ENCODE measurements around the gene RTN4R. TPM values are rescaled to one million over a fixed set of nuclear protein-coding genes. Genes with fewer than 3 reads are reported as not detected.

Gene RTN4R
- total and polyA plus RNA-seq, 9 of the 15 experiments (the other 6 are each of a cell fraction or from before 2014, with no cell fraction given) = 0.04 to 2.8 (median 1.4) TPM; not detected in 3

- intact Hi-C loops (cut with micrococcal nuclease) = no loop called here
- in situ Hi-C loops (cut with MboI) = no loop called here
- H4K20me1 ChIP-seq (replicated peaks; ENCODE audit: control insufficient read depth, insufficient read depth, low read length) = peaks cover 22% of the 10 kb centered on the region
- FAIRE-seq (no peak), DNase-seq (ENCODE audit: extremely low read depth in 1 of 4, low spot score in 3 of 4) (no peak), ATAC-seq (no peak)
- H3K36me3 ChIP-seq (ENCODE audit: control insufficient read depth, insufficient read depth, low read length) = no peaks in the 10 kb centered on the region
- H3K9ac ChIP-seq (ENCODE audit: insufficient read depth in 1 of 2, low read depth in 2 of 2, low read length in 2 of 2) = peak overlapping the region in 1 of 2 experiments; percentile 66; a peak in 2 of 4 replicates
- H3K79me2 ChIP-seq (ENCODE audit: control insufficient read depth, insufficient read depth, low read length) = peaks cover 8% of the 10 kb centered on the region
- H3K4me2 ChIP-seq (ENCODE audit: insufficient read depth, low read length) = no peak overlapping the region
- peaks cover 13 to 49% of the 10 kb centered on the region in 2 experiments for H3K4me1 ChIP-seq (replicated peaks in 1 of 2; ENCODE audit: control insufficient read depth in 2 of 2, insufficient read depth in 2 of 2, low read length in 2 of 2)
- POLR2A ChIA-PET = interaction anchor here (0.6 to 1.0 kb wide), 4 partner anchors 10 to 61 kb away, joined by 3 to 5 read pairs (median 3); no protein-coding TSS in a partner anchor
- BruUV-seq (replicated peaks) = no TSS peak
- 3% methylated on average over 13 of the region's 13 CpGs for WGBS (ENCODE audit: insufficient coverage, low coverage, missing lambda C conversion rate)
- no peak overlapping the region for H3K27ac ChIP-seq (ENCODE audit: extremely low read depth, low read depth, low read length)
- no peaks in the 10 kb centered on the region for H3K9me1 ChIP-seq (ENCODE audit: control insufficient read depth, insufficient read depth, low read length)
- CTCF ChIA-PET (ENCODE audit: low intra/inter-chr PET ratio) = no interaction called here
- no peak overlapping the region for H3K4me3 ChIP-seq
- peaks cover 59 to 66% of the 10 kb centered on the region in 2 experiments; a peak in 4 of 5 replicates for H3K27me3 ChIP-seq (ENCODE audit: control insufficient read depth in 2 of 2, insufficient read depth in 2 of 2, low read length in 2 of 2)
- no peaks in the 10 kb centered on the region for H3K9me3 ChIP-seq (replicated peaks; ENCODE audit: control insufficient read depth, insufficient read depth, low read depth, low read length)
- H2AFZ ChIP-seq (ENCODE audit: low read depth, low read length) = no peak overlapping the region
- TF ChIP-seq KLF13 (tag; IDR thresholded peaks at IDR 0.05; ENCODE audit: borderline replicate concordance, low read depth) = no peak
- TF ChIP-seq HBP1 (CRISPR knock-in tag; IDR thresholded peaks at IDR 0.05) = no peak
- TF ChIP-seq ZBTB5 (IDR thresholded peaks at IDR 0.05) = no peak
- TF ChIP-seq KDM1A (IDR thresholded peaks at IDR 0.05) = no peak
- no peak for TF ChIP-seq SMARCB1 (IDR thresholded peaks at IDR 0.05; ENCODE audit: insufficient read length, low read depth)
- TF ChIP-seq ZNF280A (IDR thresholded peaks at IDR 0.05; ENCODE audit: low read depth, partially characterized antibody) = no peak
- no peak for TF ChIP-seq ZNF445 (CRISPR knock-in tag; IDR thresholded peaks at IDR 0.05; ENCODE audit: low read depth)
- TF ChIP-seq MYC (IDR thresholded peaks at IDR 0.05; ENCODE audit: low read depth, low read length) = no peak
- no peak for TF ChIP-seq MYC (CRISPR knock-in tag; IDR thresholded peaks at IDR 0.05; ENCODE audit: borderline replicate concordance, low read depth)
- TF ChIP-seq GTF2F1 (IDR thresholded peaks at IDR 0.05; ENCODE audit: low read depth, low read length) = no peak
- TF ChIP-seq TOE1 (IDR thresholded peaks at IDR 0.05; ENCODE audit: borderline replicate concordance) = no peak
- TF ChIP-seq TOE1 (CRISPR knock-in tag; IDR thresholded peaks at IDR 0.05; ENCODE audit: borderline replicate concordance, low read depth) = no peak
- TF ChIP-seq EZH2 (IDR thresholded peaks at IDR 0.05; ENCODE audit: borderline replicate concordance, low read depth, low read length) = 0 out of 2 replicates have a peak, but pooled peaks have one; percentile 18
- TF ChIP-seq TSC22D4 (tag; IDR thresholded peaks at IDR 0.05) = 0 out of 2 replicates have a peak, but pooled peaks have one; percentile 23
- no peak for TF ChIP-seq MNT (conservative IDR thresholded peaks at IDR 0.05)
These were observed 66.2 kb downstream of the RTN4R start for GRCh38 chr22:20201837-20202392.

Data from K562 (cell line).